Mucosa of stomach (tissue), 1 donor: Measurements from ENCODE around the gene NRIP3.
"Not testable (repeated sequence)": the region's sequence is repeated elsewhere in the genome, so short reads cannot be mapped to it uniquely, and the experiment has no call there.

ENCODE experiments used
- H3K27me3 ChIP-seq: one replicate; pipeline ENCODE4 v1.7.0; 2013; ENCODE audit warnings: mild to moderate bottlenecking, low read length; ENCODE audit not compliant: control insufficient read depth, insufficient read depth
- H3K36me3 ChIP-seq: one replicate; pipeline ENCODE4 v1.7.0; 2013; ENCODE audit warnings: low read length; ENCODE audit not compliant: control insufficient read depth, insufficient read depth
- H3K4me1 ChIP-seq: one replicate; pipeline ENCODE4 v1.7.0; 2013; ENCODE audit warnings: mild to moderate bottlenecking, low read length; ENCODE audit not compliant: control insufficient read depth, insufficient read depth
- H3K4me3 ChIP-seq: one replicate; pipeline ENCODE4 v1.7.0; 2013; ENCODE audit warnings: low read length
- H3K9ac ChIP-seq: one replicate; pipeline ENCODE4 v1.7.0; 2013; ENCODE audit warnings: mild to moderate bottlenecking, low read length, moderate library complexity
- H3K9me3 ChIP-seq: one replicate; pipeline ENCODE4 v1.7.0; 2013; ENCODE audit warnings: mild to moderate bottlenecking, low read length, moderate library complexity; ENCODE audit not compliant: control insufficient read depth
- donor health status: Pancreatic carcinoma.

The NRIP3 gene

DNA sequence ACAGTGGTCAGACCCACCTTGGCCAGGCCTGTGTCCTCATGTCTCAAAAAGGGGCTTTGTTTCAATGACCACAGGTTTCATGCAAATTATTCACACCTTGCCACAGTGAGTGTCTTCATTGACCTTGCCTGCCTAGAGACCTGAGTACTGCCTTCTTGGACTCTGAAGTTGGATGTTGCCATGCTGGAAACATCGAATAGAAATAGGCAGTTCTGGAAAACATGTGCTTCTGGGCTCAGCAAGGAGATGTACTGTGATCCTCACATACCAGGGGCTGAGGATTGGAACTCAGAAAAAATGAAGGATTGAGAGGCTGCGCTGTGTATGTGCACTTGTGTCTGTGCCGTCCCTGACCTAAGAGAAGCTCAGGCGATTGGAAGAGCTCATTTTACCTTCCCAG, 9.6 kb upstream of the NRIP3 start:
- Histone ChIP-seq H3K4me3 (no peak overlapping the region), H3K27me3 (no peaks in the 10 kb centered on the region), H3K4me1 (no peaks in the 10 kb centered on the region), H3K9me3 (no peaks in the 10 kb centered on the region), H3K36me3 (no peaks in the 10 kb centered on the region), H3K9ac (no peak overlapping the region)

DNA sequence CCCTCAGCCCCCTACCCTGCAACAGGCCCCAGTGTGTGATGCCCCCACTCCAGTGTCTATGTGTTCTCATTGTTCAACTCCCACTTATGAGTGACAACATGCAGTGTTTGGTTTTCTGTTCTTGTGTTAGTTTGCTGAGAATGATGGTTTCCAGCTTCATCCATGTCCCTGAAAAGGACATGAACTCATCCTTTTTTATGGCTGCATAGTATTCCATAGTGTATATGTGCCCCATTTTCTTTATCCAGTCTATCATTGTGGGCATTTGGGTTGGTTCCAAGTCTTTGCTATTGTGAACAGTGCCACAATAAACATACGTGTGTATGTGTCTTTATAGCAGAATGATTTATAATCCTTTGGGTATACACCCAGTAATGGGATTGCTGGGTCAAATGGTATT, 5.7 kb upstream of the NRIP3 start:
- H3K4me1 ChIP-seq, H3K36me3 ChIP-seq, H3K9me3 ChIP-seq, H3K4me3 ChIP-seq, H3K9ac ChIP-seq: not testable (repeated sequence)
- H3K27me3 ChIP-seq, result peaks cover 21% of the 10 kb centered on the region

DNA sequence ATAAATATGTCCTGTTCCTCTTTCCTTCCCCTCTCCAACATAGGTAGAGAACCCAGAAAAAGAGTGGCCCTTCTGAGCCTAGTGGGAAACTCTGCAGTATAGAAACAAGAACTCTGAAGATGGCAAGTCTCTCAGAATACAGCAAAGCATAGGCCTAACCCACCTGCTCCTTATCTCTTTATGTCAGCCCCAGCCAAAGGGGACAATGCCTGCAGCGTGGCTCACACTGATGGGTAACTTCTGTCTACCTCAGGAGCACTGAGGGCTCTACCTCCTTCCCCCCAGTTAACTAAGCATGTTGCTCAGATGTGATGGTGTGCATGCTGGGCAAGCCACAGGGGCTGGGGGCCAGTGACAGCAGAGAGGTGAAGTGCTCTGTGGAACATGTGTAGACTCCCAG, 4.9 kb upstream of the NRIP3 start:
- no peak overlapping the region for H3K4me3 ChIP-seq
- H3K9me3 ChIP-seq, result no peaks in the 10 kb centered on the region
- H3K27me3 ChIP-seq, result peaks cover 30% of the 10 kb centered on the region
- H3K4me1 ChIP-seq, result peaks cover 3% of the 10 kb centered on the region
- H3K9ac ChIP-seq, result no peak overlapping the region
- H3K36me3 ChIP-seq, result no peaks in the 10 kb centered on the region

DNA sequence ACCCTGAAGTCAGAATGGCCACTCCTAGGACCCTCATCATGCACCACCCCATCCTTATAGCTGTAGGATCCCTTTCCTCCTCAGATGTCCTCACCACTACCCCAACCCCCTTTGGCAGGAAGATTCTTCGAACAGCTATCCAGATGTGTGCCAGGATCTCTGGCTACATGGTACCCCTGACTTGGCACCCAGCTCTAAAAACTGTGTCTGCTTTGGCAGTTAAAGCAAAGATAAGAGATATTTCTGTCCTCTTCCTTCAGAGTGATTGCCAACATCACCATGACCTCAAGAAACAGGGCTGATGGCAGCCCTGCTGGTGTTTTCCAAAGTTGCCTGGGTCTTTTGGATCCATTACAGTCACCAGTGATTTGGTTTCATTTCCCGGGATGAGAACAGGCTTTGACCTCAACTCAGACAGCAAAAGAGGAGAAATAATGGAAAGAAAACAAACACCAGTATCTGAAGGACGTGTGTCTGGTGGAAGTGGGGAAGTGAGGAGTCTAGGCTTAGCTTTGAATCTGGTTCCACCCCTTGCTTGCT, 4.3 kb upstream of the NRIP3 start:
- Histone ChIP-seq H3K4me3 (no peak overlapping the region), H3K27me3 (peaks cover 36% of the 10 kb centered on the region), H3K9ac (no peak overlapping the region), H3K9me3 (no peaks in the 10 kb centered on the region), H3K4me1 (peaks cover 8% of the 10 kb centered on the region), H3K36me3 (no peaks in the 10 kb centered on the region)

DNA sequence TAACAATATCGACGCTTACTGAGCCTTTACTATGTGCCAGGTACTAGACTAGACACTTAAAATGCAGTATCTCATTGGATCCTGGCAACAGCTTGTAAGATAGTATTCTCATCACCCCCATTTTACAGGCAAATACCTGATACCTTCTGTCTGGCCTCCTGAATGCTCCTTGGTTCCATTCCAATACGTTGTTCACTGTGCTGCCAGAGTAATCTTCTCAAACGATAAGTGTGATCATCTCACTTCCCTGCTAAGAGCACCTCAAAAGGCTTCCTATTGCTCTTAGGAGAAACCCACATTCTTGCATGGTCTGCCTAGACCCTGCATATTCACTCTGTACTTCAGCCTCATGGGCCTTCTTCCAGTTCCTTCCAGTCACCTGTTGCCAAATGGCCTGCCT, 1.3 kb upstream of the NRIP3 start:
- Histone ChIP-seq H3K9ac (no peak overlapping the region), H3K9me3 (no peaks in the 10 kb centered on the region), H3K36me3 (no peaks in the 10 kb centered on the region), H3K4me1 (peaks cover 13% of the 10 kb centered on the region), H3K27me3 (peaks cover 62% of the 10 kb centered on the region), H3K4me3 (no peak overlapping the region)

DNA sequence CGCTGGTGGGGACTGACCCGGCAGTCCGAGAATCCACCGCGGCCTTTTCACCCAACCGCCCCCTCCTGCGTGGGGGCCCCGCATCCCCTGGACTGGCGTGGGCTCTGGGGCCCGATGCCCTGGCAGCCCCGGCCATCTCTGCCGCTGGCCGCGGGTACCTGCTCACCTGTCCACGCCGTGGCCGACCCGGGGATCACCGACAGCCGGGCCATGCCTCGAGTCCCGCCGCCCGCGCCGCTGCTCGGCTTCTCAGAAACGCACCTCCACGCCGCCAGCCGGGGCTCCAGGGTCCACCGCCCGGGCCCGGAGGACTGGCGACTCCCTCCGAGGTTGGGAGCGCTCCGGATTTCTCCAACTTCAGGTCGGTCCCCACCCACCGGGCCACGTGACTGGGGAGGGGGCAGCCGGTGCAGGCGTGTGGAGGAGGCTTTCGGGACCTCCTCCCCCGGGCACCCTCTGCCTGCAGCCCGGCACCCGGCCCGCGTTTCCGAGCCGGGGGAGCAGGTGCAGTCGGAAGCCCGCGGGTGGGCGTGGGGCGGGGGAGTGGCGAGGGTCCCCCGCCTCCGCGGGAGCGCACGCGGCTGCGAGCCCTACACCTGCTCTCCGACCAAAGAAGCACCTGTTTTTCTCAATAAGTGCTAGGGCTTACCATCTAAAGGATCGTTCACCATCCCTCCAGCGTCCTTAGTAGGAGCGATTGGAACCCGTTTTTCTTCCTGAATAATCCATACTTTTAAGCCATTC, 554 bp upstream of the NRIP3 start:
- Histone ChIP-seq H3K4me3 (no peak overlapping the region), H3K4me1 (peaks cover 13% of the 10 kb centered on the region), H3K9ac (no peak overlapping the region), H3K9me3 (no peaks in the 10 kb centered on the region), H3K27me3 (peaks cover 66% of the 10 kb centered on the region), H3K36me3 (no peaks in the 10 kb centered on the region)

DNA sequence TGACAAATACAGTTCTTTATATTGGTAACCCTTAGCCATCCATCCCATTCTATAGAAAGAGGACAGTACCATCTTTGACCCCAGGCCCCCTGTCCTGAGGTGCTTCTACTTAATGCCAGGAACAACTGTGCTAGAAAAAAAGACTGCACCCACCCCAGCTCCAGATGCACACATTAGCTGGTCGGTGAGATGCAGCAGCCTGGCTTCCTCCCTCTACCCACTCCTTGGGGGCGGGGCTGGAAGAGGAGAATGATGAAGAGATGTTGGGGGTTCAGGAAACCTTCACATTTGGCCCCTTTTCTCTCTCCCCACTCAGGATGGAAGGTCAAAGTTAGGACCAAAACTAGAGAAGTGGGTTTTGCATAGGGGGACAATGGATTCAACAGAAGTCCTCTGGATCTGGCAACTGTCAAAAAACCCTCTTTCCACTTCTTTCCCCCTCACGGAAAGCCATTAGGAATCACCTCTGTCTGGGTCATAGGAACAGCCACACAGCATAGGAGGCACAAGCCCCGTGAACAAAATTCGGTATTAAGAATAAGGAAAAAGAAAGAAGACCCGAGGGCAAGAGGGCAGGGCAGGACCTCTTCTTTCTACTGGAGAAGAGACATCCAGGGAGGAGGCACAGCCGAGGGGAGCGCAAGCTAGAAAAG, 755 bp downstream of the NRIP3 start:
- H3K4me3 ChIP-seq, result peak overlapping the region; percentile 14
- no peaks in the 10 kb centered on the region for H3K36me3 ChIP-seq
- peaks cover 13% of the 10 kb centered on the region for H3K4me1 ChIP-seq
- no peak overlapping the region for H3K9ac ChIP-seq
- no peaks in the 10 kb centered on the region for H3K9me3 ChIP-seq
- H3K27me3 ChIP-seq, result peaks cover 68% of the 10 kb centered on the region

DNA sequence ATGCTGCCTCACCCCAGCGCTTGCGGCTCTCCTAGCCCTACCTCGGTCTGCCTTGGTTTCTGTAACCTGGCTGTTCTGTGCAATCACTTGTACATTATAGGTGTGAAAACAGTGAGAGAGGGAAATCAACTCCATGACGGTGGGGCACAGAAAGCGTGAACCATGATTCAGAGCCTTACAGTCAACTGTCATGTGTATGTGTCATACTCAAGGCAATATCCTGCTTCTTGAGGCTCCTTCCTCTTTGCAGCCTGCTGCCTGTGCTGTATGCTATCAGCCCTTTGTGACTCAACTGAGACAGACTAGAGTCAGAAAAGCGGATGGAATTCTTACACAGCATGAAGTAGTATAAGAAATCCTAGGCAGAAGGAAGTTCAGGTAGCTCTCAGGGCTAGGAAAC, 2.1 kb downstream of the NRIP3 start:
- peaks cover 68% of the 10 kb centered on the region for H3K27me3 ChIP-seq
- no peak overlapping the region for H3K4me3 ChIP-seq
- H3K9me3 ChIP-seq, result no peaks in the 10 kb centered on the region
- no peak overlapping the region for H3K9ac ChIP-seq
- H3K4me1 ChIP-seq, result peaks cover 13% of the 10 kb centered on the region
- H3K36me3 ChIP-seq, result no peaks in the 10 kb centered on the region

DNA sequence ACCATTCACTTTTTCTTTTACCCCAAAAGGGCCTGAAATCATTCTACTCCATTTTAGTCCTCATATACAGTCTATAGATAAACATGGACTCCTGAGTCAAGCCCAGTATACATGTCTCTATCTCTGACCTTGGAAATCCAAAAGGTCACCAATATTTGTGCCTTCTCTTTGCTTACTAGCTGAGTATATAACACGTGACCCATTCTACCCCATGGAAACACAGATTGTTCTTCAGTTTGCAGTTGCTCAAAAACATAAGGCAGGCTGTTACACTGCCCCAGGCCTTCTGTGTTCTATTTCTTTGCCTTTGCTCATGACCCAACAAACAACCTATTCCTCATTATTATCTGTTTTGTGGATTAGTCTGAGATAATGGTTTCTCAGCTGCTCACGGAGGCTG, 5.8 kb downstream of the NRIP3 start:
- Histone ChIP-seq H3K36me3 (no peaks in the 10 kb centered on the region), H3K4me1 (peaks cover 4% of the 10 kb centered on the region), H3K27me3 (peaks cover 32% of the 10 kb centered on the region), H3K4me3 (no peak overlapping the region), H3K9me3 (no peaks in the 10 kb centered on the region), H3K9ac (no peak overlapping the region)

DNA sequence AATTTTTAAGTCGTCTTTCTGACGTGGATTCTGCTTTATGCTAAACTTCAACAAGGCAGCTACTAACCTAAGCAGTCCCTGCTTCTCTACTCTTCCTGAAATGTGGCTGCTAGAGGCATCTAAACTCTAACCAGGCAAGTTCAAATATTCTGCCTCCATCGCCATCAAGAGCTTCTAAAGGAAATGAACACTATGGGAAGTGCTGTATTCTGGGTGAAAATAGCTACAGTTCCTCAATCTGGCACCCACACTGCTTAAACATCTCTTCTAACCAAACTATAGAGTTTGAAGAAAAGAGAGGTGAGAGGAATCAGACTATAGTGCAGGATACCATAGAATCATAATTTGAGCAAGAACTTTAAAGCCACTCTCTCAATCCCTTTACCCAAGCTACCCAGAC, 6.3 kb downstream of the NRIP3 start:
- H3K4me3 ChIP-seq, result no peak overlapping the region

DNA sequence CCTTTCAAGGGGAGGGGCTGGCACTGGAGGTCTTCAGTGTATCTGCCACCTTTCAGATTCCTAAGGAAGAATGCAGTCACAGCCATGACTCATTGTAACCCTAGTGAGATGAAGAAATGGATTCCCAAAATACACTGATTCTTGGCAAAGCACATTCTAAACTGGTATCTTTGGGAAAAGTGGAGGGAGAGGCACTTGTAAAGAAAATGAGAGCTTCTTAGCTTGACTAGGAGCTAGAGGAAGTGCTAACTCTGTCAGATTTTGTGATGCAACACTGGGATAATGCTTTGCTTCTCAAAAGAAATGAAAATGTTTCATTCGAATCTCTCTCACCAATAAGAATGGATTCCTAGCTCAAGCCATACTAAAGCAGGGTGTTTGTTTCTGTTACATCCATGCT, 14.3 kb downstream of the NRIP3 start:
- H3K9ac ChIP-seq, result no peak overlapping the region
- no peak overlapping the region for H3K4me3 ChIP-seq
- no peaks in the 10 kb centered on the region for H3K4me1 ChIP-seq
- H3K27me3 ChIP-seq, result no peaks in the 10 kb centered on the region
- no peaks in the 10 kb centered on the region for H3K9me3 ChIP-seq
- no peaks in the 10 kb centered on the region for H3K36me3 ChIP-seq

More for the DNA sequence above, 6.3 kb downstream of the NRIP3 start:
- no peaks in the 10 kb centered on the region for H3K36me3 ChIP-seq
- H3K9me3 ChIP-seq, result no peaks in the 10 kb centered on the region
- no peak overlapping the region for H3K9ac ChIP-seq
- H3K27me3 ChIP-seq, result peaks cover 27% of the 10 kb centered on the region
- H3K4me1 ChIP-seq, result no peaks in the 10 kb centered on the region

DNA sequence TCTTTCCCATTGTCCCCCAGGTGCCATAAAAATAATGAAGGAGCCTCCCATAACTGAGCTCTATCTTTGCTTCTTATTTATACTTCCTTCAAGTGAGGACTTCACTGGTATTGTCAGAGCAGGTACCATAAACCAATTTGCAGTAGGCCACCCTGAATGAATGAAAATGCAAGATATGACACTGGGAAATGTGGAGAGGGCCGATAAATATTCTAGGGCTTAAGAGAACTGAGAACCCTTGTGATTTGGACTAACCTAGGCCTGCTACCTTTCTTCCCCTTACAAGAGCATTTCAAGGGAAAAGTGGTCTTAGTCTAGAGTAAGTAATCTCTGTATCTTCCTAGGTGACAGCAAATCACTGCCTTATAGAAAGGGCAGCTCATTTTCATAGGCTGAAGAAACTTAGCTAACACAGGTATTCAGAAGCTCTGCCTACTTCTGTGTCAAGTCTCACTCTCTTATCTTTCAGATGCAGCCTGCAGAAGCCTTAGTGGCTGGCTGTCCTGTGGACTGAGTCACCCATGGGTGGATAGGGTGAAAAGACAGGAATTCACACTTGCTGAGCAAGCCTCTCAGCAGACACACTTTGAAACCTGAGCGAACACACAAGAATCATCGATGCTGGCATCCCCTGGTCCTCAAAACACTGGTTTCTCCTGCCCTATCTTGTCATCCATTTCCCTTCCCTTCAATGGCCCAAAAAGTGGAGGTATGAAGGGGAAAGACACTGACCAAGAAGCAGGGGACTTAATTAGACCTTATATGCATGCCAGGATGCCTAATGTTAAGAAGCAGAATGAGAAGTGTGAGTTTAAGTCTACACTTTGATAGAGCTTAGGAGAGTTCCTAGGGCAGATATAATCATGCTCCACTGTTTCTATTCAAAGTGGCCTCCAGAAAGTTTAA, 15.2 kb downstream of the NRIP3 start:
- no peaks in the 10 kb centered on the region for H3K36me3 ChIP-seq
- no peaks in the 10 kb centered on the region for H3K9me3 ChIP-seq
- no peak overlapping the region for H3K9ac ChIP-seq
- H3K27me3 ChIP-seq, result no peaks in the 10 kb centered on the region
- no peaks in the 10 kb centered on the region for H3K4me1 ChIP-seq
- H3K4me3 ChIP-seq, result no peak overlapping the region
